ENCODE measurements around the gene USP25.

The USP25 gene

GRCh38 chr21:15793550-15794235, 63.9 kb downstream of the USP25 start:
- no peak overlapping the region for H3K4me3 ChIP-seq (ENCODE audit: low read depth, low read length)
- TF ChIP-seq, protein P1, sequence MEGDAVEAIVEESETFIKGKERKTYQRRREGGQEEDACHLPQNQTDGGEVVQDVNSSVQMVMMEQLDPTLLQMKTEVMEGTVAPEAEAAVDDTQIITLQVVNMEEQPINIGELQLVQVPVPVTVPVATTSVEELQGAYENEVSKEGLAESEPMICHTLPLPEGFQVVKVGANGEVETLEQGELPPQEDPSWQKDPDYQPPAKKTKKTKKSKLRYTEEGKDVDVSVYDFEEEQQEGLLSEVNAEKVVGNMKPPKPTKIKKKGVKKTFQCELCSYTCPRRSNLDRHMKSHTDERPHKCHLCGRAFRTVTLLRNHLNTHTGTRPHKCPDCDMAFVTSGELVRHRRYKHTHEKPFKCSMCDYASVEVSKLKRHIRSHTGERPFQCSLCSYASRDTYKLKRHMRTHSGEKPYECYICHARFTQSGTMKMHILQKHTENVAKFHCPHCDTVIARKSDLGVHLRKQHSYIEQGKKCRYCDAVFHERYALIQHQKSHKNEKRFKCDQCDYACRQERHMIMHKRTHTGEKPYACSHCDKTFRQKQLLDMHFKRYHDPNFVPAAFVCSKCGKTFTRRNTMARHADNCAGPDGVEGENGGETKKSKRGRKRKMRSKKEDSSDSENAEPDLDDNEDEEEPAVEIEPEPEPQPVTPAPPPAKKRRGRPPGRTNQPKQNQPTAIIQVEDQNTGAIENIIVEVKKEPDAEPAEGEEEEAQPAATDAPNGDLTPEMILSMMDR (IDR thresholded peaks at IDR 0.05; ENCODE audit: low read depth, low read length), result no peak

GRCh38 chr21:15794277-15794912, 64.6 kb downstream of the USP25 start:
- TF ChIP-seq, protein P1 (IDR thresholded peaks at IDR 0.05; ENCODE audit: low read depth, low read length), result no peak
- H3K4me3 ChIP-seq (ENCODE audit: low read depth, low read length), result no peak overlapping the region

DNA sequence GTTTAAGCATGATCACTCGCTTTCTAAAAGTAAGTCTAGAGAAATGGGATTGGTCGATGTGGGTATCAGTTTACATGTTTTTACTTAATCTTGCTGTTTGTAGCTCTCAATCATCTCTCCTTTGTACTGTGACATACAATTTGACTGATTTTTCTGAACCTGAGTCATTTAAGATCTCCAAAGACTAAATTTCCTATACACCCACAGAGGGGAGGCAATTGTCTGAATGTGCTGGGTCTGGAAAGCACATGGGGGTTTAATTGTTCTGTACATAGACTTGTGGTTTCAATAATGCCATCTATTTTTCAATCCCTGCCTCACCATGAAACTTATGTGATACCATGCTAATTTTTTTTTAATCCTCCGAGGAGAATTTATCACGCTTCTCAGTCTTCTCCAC, 65.8 kb downstream of the USP25 start:
- no peak overlapping the region for H3K4me3 ChIP-seq (ENCODE audit: low read depth, low read length)
- TF ChIP-seq, protein P1 (IDR thresholded peaks at IDR 0.05; ENCODE audit: low read depth, low read length), result no peak

DNA sequence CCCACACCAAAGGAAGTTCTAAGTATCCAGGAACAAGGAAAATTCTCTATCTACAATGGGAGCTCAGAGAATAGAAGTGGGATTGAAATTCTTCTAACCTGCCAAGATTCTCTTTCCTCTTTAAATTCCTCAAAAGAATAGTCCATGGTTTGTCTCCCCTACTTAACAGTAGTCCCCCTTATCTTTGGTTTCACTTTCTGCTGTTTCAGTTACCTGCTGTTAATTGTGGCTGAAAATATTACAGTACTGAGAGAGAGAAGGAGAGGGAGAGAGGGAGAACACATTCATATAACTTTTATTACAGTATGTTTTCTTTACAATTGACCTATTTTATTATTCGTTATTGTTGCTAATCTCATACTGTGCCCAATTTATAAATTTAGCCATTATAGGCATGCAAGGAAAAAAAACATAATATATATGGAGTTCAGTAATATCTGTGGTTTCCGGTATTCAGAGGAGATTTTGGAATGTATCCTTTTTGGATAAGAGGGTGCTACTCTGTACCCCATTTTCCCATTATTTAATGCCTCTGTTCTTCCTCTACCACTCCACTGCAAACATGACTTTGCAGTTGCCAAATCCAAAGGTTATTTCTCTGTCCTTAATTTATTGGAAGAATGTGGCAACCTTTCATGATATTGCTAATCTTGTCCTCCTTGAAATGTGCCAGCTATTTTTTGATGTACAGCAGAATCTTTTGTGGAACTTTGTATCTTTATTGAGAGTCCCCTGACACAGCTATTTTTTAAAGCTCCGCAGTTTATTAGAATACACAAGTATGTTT, 68.0 kb downstream of the USP25 start:
- no peak overlapping the region for H3K4me3 ChIP-seq (ENCODE audit: low read depth, low read length)
- TF ChIP-seq, protein P1 (IDR thresholded peaks at IDR 0.05; ENCODE audit: low read depth, low read length), result no peak

GRCh38 chr21:15801352-15801863, 71.6 kb downstream of the USP25 start:
- H3K4me3 ChIP-seq (ENCODE audit: low read depth, low read length), result no peak overlapping the region
- TF ChIP-seq, protein P1 (IDR thresholded peaks at IDR 0.05; ENCODE audit: low read depth, low read length), result no peak

DNA sequence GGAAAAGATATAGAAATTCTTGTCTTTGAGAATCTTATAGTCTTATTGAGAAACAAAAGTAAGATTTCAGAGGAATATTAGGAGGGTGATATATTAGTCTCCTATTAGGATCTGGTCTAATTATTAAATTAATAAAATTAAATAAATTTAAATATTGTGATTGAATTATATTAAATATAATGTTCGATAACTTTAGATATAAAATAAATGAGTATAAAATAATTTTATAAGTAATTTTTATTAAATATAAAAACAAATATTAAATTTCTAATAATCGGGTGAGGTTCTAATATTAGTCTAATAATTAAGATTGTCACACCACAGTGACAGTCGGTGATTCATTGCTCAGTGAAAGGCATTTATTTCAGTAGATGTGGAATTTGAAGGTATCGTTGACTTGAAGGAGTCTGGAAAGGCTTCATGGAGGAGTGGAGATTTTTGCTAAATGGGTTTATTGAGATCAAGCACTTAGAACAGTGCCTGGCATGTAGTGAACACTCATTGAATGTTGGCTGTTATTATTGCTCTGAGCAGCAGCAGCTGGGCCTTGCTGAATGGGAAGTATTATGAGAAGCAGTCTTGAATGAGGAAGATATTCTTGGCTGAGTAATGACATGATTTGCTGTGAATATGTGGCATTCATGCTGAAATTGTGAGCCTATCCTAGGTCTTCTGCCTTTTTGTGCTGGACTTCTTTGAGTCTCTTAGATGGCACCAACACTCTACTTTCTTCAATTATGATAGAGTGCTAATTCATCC, 74.6 kb downstream of the USP25 start:
- no peak overlapping the region for H3K4me3 ChIP-seq (ENCODE audit: low read depth, low read length)
- TF ChIP-seq, protein P1 (IDR thresholded peaks at IDR 0.05; ENCODE audit: low read depth, low read length), result no peak

Data from WI38 (cell line).